GM19099 (cell line): ENCODE results near the gene MCM7.

Experiments
- POLR2A ChIP-seq: IDR thresholded peaks from 3 replicates; pipeline ENCODE4 v1.6.1; 2011; ENCODE audit warnings: low read depth; ENCODE audit not compliant: insufficient read length; ENCODE audit errors: extremely low read depth

MCM7 gene

DNA sequence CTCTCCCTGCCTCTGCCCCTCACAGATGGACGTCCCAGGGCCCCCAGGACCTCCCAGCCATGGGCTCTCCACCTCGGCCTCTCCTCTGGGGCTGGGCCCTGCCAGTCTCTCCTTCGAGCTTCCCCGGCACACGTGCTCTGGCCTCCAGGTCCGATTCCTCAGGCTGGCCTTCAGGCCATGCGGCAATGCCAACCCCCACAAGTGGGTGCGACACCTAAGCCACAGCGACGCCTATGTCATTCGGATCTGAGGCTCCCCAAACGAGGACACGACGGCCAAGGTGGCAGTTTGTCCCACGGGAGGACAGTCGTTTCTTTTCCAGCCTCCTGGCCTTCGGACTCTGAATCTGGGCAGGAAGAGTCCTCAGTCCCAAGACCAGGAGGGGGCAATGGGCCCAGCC, 5.4 kb upstream of the MCM7 start:
- no peak for TF ChIP-seq POLR2A

DNA sequence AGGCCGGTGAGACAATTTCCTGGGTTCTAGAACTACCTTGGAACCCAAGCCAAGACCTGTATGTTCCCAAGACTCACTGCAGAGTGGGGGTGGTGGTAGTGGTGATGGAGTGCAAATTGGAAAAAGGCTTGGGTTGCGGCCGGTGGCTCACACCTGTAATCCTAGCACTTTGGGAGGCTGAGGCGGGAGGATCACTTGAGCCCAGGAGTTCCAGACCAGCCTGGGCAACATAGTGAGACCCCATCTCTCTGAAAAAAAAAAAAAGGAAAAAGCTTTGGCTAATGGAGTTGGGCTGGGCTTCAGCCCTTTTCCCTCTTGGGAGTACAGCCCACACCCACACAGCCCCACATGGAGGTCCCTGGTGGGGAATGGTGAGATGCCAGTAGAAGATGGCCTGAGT, 4.3 kb upstream of the MCM7 start:
- TF ChIP-seq POLR2A = no peak

DNA sequence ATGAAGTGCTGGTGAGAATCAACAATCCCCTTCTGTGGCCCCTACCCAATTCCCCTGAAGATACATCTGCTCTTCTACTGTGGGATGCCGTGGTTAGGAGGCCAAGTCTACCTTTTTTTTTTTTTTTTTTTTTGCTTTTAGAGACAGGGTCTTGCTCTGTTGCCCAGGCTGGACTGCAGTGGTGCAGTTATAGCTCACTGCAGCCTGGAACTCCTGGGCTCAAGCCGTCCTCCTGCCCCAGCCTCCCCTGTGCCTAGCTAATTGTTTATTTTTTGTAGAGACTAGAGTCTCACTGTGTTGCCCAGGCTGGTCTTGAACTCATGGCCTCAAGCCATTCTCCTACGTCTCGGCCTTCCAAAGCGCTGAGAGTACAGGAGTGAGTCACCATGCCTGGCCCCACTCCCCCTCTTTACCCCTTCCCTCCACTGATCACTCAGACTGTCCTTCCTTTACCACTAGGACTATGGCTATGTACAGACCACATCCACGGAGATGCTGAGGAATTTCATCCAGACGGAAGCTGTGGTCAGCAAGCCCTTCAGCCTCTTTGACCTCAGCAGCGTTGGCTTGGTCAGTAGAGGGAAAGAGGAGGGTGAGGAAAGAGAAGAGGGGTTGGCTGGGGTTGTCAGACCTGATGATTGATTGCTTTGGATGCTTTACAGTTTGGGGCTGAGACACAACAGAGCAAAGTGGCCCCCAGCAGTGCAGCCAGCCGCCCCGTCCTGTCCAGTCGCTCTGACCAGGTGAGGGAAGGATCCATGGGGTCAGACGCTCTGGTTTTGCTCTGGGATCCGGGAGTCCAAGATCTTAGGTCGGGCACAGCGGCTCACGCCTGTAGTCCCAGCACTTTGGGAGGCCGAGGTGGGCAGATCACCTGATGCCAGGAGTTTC, 2.0 kb upstream of the MCM7 start:
- TF ChIP-seq POLR2A = no peak

DNA sequence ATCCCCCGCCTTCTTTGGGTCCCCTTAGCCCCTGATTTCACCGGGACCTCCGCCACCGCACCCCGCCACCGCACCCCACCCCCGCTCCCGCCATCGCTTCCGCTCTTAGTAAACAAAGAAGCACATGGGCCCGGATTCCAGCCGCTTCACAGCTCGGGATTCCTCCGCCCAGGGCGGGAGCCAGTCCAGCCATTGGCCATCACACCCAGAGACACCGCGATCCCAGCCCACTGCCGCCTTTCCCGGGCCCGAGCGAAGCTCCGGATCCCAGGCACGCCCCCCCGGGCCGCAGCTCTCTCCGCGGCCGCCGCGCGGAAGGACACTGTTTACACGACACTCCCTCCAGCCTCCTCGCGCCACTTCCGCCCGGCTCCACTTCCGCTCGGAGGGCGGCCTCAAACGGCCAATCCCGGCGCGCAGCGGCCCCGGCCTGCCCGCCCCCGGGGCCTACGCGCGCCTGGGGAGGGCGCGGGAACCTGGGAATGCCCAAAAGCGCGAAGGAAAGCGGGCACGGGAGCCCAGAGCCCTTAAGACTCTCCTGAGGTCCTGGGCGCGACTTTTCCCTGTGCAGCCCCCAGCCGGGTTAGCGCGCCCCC, 679 bp downstream of the MCM7 start:
- no peak for TF ChIP-seq POLR2A

DNA sequence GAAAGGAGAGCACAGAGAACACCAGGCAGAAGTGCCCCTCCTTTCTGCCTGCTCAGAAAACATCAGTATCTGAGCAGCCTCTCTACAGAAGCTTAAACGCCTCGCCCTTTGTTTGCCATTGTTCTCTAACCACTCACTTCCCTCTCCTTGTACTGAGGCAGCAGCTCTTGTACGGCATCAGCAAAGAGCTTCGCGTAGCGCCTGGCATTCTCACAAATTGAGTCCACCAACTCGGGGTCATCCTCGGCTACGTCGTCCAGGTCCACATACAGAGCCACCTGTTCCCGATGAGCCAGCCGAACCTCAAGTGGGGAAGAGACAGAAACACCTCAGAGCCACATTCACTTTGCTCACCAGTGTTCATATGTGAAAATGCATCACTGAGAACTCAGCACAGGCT, 1.7 kb downstream of the MCM7 start:
- TF ChIP-seq POLR2A = no peak

DNA sequence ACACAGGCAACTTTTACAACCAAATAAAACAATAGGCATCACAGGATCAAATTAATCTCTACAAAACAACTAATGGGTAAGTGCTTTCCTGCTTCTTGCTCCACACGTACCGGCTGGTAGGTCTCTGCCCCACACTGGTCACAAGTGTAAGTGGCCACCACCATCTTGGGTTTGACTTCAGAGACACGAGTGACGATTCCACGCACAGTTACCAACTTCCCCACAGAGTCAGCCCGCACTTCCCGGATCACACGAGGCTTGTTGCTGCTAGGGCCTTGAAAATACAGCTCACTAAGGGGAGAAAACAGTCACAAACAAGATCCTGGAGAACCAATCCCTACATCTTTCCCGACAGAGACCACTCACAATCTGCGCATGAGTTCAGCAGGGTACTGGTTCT, 2.3 kb downstream of the MCM7 start:
- peak; percentile 12 for TF ChIP-seq POLR2A

DNA sequence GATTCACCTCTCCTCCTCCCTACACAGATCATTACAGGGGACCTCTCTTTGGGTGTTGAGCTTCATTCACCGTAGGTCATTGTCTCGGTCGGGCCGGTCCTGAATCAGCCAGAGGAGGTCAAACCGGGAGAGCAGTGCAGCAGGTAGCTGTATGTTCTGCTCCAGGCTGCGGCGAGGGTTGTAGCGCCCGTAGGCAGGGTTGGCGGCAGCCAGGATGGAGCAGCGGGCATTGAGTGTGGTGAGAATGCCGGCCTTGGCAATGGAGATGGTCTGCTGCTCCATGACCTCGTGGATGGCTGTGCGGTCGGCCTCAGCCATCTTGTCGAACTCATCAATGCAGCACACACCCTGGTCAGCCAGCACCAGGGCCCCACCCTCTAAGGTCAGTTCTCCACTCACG, 5.5 kb downstream of the MCM7 start:
- TF ChIP-seq POLR2A = no peak

DNA sequence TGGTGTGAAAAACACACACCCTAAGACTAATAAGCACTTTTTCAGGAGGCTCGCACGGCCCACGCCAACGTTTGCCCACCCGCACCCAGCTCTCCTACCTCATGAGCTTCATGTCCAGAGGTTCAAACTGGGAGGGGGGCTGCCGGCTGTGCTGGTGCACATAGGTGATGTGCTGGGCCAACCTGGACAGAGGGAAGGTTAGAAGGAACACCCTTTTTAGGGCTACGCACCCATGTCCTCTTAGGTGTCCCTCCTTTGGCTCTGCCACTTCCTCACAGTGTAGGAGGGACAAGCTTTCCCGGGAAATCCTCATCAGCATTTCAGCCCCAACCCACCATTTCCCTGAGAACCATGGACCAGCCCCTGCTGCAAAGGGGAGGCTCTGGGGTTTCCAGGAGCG, 5.9 kb downstream of the MCM7 start:
- TF ChIP-seq POLR2A = no peak

DNA sequence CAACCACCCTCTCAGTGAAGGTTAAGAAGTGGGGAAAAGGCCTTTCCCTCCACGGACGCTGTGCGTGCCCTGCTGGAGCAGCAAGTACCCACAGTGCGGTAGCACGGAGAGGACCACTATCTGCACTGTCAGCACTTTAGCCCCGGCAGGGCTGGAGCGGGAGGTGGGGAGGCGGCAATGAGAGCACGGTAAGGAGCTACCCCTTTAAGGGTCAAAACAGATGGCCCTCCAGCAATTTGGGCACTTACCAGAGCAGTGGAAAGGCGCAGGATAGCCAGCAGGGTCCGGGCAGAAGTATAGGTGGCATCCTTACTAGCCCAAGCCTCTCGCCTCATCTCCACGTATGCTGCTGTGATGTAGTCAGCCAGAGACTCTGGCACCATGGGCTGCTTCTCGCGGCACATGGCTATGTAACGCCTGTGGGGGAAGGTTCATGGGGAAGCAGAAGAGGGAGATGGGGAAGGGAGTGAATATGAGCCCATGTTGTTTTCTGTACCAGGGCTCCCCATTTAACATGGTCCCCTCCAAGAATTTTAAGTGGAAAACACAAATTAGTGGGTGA, 7.2 kb downstream of the MCM7 start:
- no peak for TF ChIP-seq POLR2A

DNA sequence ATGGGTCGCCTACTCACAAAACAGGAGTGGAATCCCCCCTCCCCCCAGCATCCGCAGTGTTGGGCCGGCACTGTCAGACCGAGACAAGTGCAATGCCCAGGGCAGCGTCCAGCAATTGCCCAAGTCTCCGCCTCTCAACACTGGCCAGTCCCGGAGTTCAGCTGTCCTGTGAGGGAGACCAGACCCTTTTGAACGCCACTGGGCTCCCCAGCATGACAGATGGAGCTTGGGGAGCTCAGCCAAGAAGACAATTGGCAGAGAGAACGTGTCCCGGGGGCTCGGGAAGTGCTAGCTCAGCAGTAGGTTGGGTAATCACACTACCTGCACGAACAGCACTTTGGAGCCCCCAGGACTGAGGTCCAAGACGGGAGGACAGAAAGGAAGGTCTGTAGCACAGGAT, 7.7 kb downstream of the MCM7 start:
- peak; percentile 11 for TF ChIP-seq POLR2A

DNA sequence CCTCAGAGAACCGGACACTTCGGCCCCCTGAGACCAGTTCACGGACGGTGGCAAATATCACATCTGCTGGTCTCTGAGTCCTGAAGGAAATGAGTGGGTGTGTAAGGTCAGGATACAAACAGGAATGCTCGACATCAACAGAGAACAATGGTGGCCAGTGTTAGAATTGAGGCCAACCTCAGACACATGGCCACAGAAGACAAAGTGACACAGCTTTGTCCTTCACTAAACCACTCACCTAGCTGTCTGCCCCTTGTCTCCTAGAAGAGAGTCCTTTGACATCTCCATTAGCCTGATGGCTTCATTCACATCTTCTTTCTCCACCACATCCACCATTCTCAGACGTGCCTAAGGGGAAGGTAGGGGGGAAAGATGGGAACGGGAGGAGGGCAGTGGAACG, 8.1 kb downstream of the MCM7 start:
- TF ChIP-seq POLR2A = peak; percentile 7

DNA sequence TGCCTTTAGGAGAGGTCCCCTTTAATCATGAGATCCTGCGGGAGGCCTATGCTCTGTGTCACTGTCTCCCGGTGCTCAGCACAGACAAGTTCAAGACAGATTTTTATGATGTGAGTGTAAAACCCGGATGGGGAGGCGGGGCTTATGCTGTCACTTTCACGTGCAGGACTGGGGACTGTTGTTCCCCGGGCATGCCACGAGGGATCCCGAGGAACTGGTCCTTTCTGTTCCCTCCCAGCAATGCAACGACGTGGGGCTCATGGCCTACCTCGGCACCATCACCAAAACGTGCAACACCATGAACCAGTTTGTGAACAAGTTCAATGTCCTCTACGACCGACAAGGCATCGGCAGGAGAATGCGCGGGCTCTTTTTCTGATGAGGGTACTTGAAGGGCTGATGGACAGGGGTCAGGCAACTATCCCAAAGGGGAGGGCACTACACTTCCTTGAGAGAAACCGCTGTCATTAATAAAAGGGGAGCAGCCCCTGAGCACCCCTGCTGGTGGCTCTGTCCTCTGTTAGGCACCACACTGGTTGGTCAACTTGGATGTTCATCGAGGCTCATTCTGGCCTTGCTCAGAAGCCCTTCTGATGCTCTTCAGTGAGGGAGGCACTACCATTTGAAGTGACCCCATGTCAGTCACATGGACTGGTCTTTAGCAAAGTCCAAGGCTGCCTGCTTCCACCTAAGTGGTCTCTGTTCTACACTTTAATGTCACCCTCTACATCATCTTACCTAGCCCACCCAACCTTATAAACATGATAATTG, 9.6 kb downstream of the MCM7 start:
- TF ChIP-seq POLR2A = peak; percentile 37

DNA sequence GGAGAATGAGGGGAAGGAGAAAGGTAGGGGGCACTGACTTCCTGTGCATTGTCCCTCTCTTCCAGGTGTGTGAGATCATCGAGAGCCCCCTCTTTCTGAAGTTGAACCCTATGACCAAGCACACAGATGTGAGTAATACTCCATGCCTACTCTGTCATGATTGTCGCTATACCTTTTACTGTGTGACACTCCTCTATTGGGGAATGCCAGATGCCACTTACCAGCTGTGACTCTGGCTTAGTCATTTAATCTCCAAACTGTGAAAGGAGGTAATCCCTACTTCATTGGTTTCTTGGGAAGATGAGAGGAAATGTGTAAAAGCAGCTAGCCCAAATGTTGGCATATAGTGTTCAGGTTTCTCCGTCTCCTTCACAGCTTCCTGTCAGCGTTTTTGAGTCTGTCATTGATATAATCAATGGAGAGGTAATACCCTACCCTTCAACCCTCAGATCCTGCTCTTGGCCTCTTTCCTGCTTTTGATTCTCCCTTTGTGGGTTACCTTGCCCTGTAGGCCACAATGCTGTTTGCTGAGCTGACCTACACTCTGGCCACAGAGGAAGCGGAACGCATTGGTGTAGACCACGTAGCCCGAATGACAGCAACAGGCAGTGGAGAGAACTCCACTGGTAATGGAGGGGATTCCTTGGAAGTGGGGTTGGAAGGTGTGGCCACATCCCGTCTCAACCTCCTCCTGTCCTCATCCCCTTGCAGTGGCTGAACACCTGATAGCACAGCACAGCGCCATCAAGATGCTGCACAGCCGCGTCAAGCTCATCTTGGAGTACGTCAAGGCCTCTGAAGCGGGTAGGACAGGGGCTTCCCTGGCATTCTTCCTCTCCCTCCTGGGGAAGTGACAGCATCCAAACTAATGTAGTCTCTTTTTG, 10.4 kb downstream of the MCM7 start:
- TF ChIP-seq POLR2A = no peak

DNA sequence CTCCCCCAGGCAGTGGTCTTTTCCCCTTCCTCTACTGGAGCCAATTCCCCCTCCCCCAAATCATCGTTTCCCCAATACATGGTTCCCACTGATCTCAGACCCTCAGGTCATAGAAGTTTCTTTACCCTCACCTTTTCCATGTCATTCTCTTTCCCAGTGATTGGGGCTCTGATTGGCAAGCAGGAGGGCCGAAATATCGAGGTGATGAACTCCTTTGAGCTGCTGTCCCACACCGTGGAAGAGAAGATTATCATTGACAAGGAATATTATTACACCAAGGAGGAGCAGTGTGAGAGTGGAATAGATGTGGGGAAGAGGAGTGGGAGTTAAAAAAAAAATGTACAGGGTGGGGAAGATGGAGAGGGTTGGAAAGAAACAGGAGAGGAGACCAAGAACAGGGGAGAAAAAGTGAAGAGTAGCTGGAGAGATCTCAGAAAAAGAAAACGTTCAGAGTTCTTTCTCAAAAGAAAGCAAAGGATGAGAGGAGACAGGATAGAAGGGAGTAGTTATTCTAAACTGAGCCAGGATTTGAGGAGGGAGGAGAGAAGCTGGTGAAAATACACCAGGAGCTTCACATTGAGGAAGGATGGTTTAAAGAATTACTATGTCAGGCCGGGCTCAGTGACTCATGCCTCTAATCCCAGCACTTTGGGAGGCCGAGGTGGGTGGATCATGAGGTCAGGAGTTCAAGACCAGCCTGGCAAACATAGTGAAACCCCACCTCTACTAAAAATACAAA, 11.6 kb downstream of the MCM7 start:
- TF ChIP-seq POLR2A = no peak

DNA sequence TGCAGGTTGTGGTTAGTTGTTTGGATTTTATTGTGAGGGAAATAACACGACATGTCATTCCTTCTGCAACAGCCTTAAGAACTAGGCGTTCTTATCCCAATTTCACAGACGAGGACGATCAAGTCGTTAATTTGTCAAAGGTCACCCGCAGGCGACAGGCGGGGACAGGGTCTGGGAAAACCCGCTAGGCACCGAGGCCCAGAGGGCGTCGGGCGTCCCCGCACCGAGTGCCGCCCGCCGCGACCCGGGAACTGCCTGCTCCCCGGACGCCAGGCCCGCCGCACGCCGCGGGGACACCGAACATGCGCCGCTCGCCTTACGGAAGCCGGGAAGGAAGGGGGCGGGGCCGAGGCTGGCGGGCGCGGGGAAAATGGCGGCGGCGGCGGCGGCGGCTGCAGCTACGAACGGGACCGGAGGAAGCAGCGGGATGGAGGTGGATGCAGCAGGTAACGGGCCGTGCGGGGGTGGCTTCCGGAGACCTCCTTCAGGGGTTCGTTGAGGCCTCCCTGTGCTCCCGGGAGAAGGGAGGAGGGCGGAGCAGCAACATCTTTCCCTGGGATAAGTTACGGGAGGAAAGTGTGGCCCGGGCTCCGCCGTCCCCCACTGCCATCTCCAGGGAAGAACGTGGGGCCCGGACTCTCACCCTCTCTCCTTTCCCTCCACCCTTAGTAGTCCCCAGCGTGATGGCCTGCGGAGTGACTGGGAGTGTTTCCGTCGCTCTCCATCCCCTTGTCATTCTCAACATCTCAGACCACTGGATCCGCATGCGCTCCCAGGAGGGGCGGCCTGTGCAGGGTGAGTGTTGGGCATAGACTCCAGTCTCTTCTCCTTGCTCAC, 12.4 kb downstream of the MCM7 start, which contains the start of gene COPS6:
COPS6 (plus strand) TSS at position 349 of the 837 bp plus-strand sequence; CDS start at position 371, 22 bp downstream.
- peak; percentile 93 for TF ChIP-seq POLR2A
